ENCODE measurements around the gene SDSL.

Gene SDSL

DNA sequence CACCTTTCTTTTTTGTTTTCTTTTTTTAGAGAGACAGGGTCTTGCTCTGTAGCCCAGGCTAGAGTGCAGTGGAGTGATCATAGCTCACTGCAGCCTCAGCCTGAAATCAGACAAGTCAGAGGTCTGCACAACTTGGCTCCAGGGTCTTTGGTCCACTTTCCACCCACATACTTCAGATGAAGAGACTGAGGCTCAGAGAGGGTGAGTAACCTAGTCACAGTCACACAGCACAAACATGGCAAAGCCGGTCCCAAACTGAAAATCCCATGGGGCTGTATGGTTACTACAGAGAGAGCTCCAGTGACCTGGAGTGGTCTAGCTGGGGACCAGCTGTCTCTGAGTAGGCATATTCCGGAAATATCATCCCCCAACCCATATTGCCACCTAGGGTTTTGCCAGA, 30.3 kb downstream of the SDSL start:
- no peak for DNase-seq

DNA sequence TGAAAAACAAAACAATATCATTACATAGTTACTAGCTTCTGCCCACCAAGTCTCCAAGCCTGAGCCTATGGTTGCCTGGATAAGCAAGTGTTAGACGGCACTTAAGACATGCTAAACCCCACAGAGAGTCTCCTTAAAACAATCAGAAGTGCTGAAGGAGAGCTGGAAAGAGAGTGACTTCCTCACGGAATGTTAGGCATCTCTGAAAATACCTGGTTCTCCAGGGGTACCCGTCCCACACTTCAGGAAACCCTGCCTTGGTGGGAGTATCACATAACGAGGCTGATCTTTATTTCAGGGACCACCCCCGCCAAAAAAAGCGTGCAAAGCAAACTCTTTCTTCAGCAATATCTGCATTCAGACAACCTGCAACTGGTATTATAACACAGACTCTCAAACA, 31.1 kb downstream of the SDSL start:
- no peak for DNase-seq

DNA sequence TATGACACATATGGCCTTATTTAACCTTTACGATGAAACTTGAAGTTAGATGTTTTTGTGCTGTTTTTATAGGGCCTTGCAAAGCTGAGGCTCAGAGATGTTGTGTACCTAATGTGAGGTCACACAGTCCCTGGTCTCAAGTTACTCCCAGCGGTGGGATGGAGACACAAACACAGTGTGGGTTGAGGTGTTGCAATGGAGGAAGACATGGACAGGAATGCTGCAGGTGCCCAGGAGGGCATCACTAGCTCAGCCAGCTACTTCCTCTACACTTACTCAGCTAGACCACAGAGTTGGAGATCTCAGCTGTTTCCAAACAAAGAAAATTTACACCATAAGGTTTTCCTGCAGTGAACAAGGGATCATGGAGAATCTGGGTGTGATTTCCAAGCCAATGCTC, 34.0 kb downstream of the SDSL start:
- DNase-seq: peak; percentile 65

GRCh38 chr12:113456761-113457160, 34.6 kb downstream of the SDSL start:
- peak; percentile 93 for DNase-seq

- DNase-seq: no peak
These were observed 35.0 kb downstream of the SDSL start for GRCh38 chr12:113457185-113457584.

GRCh38 chr12:113457710-113458109, 35.5 kb downstream of the SDSL start:
- DNase-seq: no peak

DNA sequence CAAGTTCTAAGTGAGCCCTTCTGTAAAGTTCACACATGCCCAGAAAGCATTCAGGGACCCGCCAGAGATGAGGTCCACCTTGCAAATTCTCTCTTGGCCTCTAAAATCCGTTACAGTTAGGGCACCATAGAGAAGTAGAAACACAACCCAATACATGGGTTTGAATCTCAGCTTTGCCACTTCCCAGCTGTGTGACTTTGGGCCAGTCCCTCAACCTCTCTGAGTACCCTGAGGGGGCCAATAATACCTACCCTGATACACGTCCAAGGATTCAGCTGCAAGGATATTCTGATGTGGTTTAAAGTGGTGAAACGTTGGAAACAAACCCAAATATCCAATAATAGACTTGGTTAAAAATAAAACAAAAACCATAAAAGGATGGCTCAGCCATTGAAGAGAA, 37.8 kb downstream of the SDSL start:
- DNase-seq: no peak

DNA sequence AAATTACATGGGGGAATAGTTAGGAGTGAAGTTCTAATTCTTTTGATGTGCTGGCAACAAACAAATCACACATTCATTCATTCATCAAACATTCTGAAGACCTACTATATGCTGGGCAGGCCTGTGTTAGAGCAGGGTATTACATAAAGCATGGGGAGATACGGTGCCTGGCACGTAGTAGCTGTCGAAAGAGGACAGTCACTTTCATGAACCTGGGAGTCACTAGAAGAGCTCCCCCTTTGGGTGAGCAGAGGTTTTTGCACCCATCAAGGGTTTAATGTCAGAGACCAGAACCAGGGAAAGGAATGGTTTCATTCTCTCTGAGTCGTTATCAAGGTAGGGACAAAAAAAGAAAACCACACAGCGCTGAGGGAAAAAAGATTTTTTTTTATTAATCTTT, 39.5 kb downstream of the SDSL start:
- DNase-seq: peak; percentile 61

- peak; percentile 79 for DNase-seq
These were observed 40.1 kb downstream of the SDSL start for GRCh38 chr12:113462117-113462774.

DNA sequence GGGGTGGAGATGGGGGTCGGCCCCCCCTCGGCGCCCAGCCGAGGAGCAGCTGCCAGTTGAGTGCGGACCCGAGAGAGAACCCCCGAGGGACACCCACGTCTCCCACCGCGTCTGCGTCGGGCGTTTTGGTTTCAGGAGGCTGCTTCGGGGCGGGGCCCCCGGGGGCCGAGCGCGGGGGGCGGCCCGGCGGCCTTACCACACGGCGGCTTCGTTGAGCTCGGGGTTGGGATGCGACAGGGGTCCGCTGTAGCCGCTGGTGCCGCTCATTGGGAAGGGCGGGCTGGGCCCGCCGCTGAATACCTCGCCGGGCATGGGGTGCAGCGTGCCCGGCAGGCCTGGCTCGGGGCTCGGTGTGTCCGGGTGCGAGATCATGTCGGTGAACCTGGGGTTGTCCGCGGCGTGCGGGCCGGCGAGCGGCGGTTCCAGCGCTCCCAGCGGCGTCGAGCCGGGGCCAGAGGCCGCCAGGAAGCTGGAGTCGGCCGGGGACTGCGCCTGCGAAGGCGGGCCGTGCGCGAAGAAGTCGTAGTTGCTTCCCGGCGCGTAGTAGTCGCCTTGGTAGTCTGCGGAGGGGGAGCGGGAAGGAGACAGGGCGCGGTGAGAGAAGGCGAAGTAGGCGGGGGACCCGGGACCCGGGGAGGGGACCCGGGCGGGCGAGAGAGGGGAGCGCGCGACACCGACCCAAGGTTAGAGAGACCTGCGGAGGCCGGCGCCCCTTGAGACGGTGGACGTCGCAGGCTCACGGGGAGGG, 41.0 kb downstream of the SDSL start:
- DNase-seq: no peak

DNA sequence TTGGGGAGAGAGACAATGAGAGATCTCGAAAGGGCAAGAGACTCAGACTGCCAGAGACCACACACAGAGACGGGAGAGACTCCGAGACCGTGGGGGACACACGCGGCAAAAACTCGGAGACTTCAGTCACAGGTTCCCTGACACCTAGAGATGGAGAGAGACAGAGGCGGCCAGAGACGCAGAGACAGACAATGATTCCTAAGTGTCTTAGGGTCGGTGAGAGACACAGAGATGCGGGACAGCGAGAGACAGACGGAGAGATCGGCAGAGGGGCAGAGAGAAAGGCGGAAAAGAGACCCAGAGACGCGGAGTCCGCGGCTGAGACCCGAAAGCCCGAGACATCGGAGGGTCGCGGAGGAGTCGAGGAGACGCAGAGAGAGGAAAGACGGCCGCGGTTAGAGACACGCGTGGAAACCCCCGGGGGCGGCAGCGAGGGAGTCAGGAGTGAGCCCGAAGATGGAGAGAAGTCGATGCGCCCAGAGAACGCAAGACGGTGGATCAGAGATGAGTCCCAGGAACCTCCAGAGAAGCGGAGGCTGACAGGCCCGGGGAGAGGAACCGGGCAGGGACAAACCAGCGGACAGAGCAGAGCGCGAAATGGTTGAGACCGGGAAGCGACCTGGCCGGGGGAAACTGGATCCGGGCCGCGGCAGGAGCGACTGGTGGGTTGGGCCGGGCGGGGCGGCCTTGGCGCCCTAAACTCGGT, 41.7 kb downstream of the SDSL start:
- no peak for DNase-seq

DNA sequence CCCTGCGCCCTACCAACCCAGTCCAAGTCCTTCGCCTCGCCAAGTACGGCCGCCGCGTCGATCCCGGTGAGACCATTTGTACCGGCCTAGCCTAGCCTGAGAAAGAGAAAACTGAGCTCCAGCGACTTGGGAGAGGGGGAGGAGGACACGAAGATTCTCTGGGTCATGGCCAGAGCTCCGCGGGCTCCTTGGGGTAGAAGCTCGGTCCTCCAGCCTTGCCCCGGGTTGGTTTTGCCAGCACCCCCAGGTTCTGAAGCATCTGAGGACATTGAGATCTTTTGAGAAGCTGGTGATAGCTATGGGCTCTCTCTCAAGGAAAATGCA, 42.2 kb downstream of the SDSL start:
- no peak for DNase-seq

DNA sequence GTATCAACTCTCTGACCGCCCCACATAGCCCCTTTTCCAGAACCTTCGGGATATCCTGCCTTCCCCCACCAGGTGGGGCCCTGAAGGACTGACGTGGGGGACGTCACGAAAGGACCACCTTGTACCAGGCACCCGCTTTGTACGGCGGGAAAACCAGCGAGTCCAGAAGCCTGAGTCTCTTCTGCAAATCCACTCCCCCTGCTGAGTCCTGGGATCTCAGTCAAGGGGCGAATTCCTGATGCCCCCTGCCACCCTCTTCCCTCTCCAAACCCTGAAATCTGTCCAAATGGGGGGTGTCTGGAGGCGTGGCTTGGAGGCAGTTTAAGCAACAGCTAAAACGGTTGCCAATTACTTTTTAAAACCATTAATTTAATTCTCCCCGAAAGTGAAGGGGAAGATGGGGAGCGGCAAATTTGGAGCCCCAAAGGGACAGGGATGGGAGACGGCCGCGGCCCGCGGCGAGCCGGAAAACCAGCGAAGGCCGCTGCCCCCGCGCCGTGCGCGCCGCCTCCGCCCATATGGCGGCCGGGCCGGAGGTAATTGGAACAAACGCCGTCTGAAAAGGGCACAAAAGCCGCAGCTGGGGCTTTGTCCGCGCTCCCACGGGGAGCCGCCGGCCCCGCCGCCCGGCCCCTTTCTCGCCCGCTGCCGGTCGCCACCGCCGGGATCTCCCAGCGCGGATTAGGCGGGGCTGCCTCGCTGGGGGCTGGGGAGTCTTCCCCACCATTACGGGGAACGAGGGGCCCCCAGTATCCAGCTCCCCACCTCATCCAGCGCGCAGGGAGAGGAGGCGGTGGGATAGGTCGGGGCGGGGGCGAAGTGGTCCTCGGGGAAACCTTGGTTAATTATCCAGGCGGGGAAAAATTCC, 42.9 kb downstream of the SDSL start:
- peak; percentile 48 for DNase-seq

- DNase-seq: no peak
These were observed 43.8 kb downstream of the SDSL start for GRCh38 chr12:113465808-113466453.

DNA sequence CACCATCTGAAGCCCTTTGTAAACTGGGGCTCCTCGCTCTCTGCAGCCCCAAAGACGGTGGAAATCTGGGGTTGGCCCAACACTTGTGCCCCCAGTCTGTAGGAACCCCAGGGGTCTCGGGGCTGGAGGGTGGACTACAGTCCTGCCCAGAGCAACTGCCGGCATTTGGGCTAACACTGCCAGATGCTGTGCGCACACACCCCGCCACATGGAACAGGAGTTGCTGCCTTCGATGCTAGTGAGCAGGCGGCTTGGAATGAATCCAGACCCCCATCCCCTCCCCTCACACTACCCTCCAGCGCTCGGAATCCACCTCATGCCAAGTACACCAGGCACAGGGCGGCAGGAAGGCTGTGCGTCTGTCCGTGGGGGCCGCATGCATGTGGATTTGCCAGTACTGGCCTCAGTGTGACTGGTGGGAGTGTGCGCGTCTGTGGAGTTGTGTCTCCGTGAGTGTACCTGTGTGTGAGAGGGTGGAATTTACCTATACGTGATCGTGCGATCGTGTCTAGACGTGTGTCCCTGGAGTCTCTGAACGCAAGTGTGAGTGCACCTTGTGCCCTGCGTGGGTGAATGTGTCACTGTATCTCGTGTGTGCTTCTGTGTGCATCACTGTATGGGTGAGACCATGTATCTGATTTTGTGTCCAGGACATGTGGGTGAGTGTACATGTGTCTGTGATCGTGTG, 44.4 kb downstream of the SDSL start:
- no peak for DNase-seq

GRCh38 chr12:113467142-113467501, 44.9 kb downstream of the SDSL start:
- no peak for DNase-seq

DNA sequence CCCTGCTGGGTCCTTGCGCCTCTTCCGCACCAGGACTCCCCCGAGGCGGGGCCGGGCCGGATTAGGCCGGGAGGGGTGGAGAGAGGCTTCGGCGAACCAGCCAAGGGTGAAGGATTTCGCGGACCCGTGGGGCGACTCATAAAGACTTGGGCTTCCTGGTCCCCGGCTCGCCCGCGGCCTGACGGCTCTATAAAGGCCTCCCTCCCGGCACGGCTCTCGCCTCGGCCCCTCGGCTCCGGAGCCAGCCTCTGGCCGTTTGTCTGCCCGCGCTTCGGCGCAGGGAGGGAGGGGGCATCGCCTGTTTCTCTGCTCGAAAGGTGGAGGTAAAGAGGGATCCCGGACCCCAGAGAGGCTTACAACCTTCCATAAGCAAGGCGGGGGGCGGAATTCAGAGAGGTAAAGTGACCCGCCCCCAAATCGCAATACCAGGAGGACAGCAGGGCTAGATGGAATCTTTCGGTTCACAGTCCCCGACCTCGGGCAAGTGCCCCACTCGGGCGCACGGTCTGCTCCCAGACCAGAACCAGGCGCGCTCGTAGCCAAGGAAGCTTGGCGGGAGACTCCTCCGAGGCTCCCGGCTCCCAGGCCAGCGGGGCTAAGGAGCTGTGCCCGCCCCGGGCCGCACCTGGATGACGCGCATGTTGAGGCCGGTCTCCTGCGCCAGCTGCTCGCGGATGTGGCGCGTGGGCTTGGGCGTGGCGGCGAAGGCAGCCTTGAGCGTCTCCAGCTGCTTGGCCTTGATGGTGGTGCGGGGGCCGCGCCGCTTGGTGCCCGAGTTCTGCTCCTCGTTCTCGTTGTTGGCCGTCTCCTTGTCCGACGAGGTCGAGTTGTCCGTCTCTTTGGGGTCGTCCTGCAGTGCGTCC, 45.6 kb downstream of the SDSL start:
- DNase-seq: no peak

DNA sequence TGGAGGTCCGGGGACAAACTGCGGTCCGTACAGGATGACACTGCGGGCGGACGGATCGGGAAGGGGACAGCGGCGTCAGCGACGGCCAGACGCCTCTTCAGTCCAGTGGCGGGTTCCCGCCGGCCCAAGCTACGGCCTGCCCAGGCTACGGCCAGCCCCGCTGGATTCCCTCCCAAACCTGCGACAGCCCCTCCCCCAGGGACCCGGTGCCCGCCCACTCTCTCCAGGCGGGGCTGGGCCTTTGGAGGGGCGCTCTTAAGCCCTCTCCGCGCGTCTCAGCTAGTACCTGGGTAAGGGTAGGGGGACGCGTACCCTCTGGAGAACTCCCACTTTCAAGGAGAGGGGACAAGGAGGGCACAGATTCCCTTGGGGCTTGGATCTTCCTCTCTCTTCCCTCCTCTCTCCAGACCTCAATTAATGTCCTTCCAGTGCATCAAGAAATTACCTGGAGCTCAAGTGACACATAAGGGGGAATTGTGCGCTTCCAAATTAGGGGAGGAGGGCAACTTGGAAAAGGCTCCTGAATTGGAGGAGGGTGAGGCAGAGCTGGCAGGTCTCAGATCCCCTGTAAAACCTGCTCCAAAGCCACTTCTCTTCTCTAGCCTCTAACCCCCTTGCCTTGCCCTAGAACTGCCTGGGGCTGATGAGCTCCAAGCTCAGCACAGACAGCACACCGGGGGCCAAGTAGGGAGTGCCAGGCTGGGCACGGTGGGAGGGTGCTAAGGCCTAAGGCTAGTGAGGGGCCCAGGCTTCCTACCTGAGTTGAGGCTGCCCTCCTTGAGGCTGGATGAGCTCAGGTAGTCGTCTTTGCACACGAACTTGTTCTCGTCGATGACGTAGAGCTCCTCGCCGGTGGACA, 46.4 kb downstream of the SDSL start:
- no peak for DNase-seq

DNA sequence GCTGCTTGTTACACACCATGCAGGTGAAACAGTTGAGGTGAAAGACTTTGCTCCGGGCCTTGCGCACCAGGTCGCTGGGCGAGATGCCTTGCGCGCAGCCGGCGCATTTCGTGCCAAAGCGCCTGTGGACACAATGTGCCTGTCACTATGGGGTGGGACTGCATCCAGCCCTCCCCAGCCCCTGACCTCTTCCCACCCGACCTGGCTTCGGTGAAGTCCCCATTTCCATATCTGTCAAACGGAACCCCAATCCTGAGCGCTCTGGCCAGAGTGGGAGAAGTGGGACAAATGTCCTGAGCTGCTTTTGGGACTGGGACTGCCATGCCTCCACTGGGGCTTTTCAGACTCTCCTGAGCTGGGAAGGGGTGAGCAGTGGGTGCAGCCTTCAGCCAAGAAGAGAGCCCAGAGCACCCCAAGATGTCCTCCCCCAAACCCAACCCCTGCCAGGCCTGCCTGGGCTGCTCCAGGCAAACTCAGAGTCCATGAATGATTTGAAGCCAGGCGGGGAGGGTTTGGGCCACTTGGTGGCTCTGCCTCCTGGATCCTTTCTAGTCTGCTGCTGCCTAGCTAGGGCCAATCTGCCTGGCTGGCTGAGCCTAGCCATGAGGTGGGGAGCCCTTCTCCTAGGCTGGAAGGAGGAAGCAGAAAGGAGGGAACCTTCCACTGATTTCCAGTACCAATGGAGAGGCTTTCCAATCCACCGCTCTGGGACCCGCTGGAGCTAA, 47.2 kb downstream of the SDSL start:
- DNase-seq: no peak
